NCI-H226 (cell line): Measurements from ENCODE around the gene MRPL14.
A peak's percentile ranks its signal among the peaks of the same experiment; 100 is the strongest.
"Not testable (repeated sequence)": the region's sequence is repeated elsewhere in the genome, so short reads cannot be mapped to it uniquely, and the experiment has no call there.

Source experiments
- DNase-seq: peaks from one replicate; pipeline ENCODE4 v3.0.0-alpha.2; 2015

Gene MRPL14

DNA sequence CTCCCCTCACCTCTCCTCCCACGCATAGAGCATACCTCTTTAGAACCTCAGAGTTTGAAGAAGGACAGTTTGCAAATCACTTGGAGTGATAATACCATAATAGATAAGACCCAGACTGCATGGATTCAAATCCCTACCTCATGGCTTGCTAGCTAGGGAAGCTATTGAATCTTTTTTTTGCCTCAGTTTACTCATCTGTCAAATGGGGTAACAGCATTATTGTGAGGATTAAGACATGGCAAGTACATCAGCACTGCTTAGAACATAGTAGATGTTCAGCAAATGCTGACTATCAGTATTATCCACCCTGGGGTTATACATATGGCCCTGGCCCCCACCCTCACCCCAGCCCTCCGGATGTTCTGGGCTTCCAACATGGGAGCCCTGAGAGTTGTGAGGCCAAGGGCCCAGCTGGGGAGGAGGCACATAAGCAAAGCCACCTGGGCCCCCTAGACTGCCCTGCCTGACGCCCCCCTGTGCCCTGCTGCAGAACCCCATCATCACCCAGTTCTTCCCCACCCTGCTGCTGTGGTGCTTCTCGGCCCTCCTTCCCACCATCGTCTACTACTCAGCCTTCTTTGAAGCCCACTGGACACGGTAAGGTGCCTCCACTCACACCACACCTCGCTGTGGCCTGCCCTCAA is 22.2 kb upstream of the MRPL14 start:
- DNase-seq, result no peak

DNA sequence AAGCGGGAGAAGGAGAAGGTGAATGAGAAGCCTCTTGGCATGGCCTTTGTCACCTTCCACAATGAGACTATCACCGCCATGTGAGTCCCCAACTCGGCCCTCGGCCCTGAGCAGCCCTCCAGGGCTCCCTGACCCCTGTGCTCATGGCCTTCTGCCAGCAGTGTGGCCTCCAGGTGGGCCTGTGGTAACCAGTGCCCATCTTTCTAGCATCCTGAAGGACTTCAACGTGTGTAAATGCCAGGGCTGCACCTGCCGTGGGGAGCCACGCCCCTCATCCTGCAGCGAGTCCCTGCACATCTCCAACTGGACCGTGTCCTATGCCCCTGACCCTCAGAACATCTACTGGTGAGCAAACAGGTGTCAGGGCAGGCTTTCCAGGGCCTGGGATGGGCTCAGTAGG is 21.1 kb upstream of the MRPL14 start:
- no peak for DNase-seq

DNA sequence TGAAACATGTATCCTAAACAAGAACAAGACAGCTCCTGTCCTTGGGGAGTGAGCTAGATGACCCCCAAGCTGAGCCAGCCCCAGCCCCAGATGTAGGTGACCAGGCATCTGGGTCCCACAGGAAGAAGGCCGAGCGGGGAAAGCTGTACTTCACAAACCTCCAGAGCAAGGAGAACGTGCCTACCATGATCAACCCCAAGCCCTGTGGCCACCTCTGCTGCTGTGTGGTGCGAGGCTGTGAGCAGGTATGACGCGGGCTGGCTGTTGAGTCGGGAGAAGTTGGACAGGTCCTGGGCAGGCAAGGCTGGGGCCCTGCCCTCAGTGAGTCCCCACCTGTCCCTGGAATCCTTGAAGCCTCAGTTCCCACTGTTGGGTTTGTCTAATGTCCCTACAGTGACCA is 20.0 kb upstream of the MRPL14 start:
- DNase-seq, result no peak

DNA sequence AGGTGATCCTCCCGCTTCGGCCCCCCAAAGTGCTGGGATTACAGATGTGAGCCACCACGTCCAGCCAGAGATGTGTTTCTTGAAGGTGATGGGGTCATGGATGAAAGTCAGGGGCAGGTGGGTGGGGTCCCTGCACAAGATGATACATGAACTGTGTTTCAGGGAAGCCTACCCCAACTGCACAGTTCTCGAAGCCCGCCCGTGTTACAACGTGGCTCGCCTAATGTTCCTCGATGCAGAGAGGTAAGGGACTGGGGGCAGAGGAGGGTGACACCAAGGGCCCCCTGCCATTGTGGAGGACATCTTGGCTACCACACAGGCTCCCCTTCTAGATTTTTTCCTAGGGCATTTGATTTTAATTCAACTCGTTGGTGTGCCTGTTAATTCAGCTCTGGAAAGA is 19.4 kb upstream of the MRPL14 start:
- no peak for DNase-seq

DNA sequence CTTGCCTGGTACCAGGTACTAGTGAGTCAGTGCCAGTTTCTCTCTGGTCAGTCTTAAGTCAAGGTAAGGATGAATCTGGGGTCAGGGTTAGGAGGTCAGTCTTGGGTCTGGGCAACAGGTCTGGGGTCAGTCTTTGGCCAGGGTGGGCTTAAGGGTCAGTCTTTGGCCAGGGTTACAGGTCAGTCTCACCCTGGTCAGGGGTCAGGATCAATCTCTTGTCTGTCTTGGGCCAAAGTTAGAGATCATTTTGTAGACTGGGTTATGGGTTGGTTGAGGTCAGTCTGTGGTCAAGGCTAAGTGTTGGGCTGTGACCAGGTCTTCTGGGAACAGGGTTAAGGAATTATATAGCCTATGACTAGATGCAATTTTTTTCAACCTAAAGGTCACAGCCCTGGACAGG is 18.6 kb upstream of the MRPL14 start:
- DNase-seq, result no peak

DNA sequence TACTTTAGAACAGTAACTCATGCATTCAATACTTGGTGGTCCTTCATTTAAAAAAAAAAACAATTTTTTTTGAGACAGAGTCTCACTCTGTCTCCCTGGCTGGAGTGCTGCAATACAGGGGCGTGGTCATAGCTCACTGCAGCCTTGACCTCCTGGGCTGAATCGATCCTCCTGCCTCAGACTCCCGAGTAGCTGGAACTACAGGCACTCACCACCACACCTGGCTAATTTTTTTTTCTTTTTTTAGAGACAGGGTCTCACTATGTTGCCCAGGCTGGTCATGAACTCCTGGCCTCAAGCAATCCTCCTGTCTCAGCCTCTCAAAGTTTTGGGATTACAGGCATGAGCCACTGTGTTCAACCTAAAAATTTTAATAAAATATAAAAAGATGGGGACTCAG is 17.3 kb upstream of the MRPL14 start:
- not testable (repeated sequence) for DNase-seq

DNA sequence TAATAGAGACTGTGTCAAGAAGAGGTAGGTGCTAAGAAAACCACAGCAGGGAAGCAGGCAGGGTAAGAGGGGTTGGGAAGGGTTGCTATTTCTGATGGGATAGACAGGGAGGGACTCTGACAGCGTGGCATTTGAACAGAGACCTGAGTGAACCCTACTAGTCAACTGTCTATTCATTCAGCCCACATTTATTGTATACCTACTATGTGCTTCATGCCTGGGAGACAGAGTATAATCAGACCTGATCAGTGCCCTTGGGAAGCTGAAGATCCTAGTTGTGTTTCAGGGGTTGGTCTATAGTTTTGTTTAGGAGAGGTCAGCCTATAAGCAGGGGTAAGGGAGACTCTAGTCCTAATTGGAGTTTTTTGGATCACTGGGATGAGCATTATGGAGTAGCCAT is 16.5 kb upstream of the MRPL14 start:
- DNase-seq, result no peak

DNA sequence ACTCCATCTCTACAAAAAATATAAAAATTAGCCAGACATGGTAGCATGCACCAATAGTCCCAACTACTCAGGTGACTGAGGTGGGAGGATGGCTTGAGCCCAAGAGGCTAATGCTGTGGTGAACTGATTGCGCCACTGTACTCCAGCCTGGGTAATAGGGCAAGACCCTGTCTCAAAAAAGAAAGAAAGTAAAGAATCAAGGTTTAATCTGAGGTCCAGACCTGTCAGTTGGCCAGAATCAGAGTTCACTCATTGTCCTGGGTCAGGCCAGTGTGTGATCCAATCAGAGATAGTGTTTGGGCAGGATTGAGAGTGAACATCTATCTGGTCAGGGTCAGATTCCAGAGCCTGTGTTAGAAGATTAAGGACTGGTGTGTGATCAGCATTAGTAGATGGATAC is 15.6 kb upstream of the MRPL14 start:
- DNase-seq, result no peak

DNA sequence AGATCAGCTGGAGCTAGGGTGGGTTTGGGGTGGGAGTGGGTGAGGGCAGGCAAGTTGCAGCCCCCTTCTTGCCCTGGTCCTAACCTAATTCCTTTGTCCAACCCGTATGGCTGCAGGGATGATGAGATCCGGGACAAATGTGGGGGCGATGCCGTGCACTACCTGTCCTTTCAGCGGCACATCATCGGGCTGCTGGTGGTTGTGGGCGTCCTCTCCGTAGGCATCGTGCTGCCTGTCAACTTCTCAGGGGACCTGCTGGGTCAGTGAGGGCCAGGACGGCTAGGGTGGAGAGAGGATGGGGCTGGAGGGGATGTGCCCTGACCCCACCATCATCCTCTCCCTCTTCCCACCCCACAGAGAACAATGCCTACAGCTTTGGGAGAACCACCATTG is 12.1 kb upstream of the MRPL14 start:
- no peak for DNase-seq

DNA sequence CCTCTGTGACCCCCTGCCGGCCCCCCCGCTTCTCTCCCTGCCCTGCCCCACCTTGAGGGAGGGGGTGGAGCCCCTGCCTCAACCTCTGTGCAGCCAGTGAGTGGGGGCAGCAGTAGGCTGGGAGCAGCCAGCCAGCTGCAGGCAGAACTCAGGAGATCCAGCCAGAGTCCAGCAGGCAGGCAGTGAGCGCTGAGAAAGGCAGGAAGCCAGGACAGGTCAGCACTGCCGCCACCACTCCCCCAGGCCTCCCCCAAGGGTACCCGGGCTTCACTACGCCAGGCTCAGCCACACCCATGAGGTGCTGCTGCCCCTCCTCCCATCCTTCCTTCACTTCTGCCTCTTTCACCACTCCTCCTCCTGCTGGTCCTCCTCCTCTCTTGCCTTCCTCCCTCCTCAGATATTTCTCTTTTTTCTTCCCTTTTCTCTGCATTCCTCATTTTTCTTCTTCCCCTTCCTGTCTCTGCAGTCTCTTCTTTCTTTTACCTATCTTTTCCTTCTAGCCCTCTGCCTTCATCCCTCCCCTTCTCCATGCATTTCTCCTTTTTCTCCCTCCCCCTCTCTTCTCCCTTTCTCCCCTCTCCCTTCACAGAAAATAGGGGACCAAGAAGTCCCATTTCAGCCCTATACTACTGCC is 11.6 kb upstream of the MRPL14 start:
- peak; percentile 81 for DNase-seq

DNA sequence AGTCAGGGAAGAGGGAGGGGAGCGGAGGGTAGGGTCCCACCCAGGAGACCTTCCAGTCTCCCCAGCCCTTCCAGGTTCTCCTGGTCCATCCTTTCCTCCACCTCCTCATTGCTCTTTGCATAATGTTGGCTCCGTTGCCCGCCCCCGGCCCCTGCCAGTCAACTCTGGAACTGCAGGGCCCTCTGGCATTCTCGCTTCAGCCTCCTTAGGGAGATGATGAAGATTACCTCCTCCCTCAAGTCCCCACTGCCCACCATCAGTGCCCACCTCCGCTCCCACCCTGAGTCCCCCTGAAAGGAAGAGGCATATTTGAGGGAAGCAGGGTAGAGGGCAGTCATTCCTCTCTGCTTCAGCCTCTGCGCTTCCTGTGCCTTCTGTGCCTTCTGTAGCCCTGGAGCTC is 8.6 kb upstream of the MRPL14 start:
- DNase-seq, result no peak

DNA sequence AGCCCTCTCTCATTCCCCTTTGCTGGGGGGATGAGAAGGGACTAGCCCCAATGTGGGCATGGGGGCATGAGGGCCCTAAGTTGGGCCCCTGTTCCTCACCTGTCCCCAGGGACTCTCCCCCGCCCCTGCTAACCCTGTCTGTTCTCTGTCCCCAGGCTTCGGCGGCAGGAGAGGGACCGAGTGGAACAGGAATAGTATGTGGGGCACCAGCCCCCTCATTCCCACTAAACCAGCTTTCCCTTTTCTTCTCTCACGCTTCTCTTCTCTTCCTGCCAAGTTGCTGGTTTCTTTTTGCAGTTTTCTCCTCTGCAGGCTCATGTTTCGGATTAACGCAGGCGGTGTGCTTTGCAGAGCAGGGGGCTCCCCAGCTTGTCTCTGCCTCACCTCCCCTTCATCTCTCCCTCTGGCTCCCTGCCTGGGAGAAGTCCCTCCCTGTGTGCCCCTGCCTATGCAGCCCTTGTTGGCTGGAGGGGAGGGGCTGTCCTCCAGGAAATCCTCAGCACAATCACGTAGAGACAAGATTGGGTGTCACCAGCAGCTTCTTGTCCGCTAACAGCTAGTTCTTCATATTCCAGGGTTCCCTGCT is 8.0 kb upstream of the MRPL14 start:
- DNase-seq, result no peak

DNA sequence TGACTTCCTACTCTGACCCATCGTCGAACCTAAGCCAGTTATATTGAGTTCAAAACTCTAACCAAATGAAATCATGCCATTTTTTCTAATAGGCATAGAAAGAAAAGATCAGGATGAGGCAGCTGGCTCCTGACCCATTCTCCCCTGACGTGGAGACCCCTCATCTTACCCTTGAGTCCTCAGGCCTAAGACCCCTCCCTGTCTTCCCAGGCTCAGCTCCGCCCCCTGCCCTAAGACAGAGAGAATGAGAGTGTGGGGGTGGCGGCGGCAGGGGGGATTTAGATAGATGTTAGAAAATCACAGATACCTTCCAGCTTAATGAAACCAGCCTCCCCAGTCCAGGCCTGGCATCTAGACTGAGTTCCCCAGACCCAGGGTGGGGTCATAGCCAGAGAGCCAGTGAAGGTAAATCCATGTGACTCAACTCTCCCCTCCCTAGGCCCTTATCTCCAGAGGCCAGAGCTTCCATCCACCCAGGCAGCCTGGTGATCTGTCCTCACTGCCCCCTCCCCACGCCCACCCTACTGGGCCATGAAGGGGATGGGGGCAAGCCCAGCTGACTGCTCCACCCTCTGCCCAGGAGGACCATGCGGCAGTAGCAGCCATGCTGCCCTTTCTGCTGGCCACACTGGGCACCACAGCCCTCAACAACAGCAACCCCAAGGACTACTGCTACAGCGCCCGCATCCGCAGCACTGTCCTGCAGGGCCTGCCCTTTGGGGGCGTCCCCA is 6.9 kb upstream of the MRPL14 start:
- no peak for DNase-seq

DNA sequence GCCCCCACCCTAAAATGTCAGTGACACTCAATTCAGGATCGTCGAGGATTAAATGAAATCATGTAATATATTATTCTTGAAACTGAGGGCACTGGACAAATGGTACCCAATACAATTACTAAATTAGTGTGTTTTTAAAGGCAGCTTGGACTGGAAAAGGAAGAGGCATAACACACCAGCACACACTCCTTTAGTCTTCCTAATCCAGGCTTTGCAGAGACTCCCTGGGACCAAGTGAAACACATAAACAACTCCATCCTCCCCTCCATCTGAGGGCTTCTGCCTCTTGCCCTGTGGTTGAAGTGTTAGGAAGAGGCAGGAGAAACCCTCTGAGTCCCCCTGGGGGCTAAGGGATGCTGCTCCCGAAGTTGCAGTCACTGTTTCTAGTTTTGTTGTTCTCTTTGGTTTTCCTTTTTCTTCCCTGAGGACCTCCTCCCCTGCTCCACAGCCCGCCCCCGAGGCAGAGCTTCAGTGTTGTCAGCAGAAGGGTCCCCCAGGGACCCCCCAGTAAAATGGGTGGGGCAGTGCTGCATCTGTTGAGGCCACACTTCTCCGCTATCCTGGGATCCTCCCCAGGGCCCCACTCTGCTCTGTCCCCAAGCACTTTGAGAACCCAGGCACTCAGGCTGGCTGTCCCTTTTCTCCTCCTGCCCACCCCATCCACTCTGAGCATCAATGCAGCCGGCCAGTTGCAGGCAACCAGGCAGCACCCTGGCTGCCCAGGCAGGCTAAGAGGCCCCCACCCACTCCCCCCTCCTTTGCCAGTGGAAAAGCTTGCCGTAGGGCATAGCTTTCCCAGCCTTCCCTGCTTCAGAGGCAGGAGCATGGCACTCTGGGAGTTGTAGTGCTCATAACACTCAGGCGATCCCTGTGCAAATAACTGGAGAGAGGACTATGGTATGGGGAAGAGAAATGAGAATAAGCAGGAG is 6.0 kb upstream of the MRPL14 start:
- peak; percentile 33 for DNase-seq

DNA sequence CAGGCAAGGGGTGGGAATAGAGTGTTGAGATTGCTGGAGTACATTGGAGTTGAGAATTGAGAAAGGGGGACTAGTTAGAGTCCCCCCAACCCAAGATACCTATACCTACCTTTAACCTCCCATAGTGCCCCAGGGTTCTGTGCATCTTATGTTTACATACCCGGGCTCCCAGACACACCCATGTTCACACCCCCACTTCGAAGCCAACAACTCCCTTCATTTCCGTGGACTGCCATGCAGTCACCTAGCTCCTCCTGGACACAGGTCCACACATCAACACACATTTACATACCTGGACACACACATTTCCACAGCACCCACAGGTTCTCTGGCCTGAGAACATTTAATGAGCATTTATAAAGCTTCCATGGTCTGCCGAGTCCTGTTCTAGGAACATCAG is 5.2 kb upstream of the MRPL14 start:
- DNase-seq, result no peak

DNA sequence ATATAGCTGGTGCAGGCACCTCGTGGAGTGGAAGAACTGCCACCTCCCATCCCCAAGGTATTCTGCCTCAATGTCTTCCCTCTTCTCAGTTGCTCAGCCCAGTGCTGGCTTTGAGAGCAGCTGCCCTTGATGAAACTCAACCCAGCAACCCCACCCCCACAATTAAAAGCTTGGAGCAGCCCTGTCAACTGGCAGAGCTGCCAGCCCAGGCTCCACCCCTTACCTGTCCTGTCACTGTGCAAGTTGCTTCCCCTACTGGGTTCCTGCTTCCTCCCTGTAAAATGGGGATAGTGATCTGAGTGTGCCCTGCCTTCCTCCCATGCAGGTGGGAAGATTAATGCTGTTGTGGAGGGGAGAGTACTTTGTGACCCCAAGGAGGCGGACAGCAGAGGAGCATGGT is 4.6 kb upstream of the MRPL14 start:
- DNase-seq, result no peak

DNA sequence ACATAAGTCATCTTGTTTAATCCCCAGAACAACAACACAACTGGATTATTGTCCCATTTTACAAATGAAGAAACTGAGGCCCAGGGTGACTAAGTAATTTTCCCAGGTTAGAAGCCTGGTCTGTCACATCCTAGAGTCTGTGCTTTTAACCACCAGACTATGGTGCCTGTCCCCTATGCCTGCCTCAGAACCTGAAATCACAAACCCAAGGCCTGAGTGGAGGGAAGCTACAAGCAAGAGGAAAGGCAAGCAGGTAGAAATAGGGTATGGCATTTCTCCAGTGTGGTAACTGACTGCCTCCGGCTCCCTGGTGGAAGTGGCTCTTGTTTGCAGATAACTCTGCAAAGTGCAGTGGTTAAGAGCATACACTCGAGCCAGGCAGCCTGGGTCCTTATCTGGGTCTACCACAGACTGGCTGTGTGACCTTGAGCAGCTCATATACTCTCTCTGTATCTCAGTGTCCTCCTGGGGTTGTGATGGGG is 2.6 kb upstream of the MRPL14 start:
- no peak for DNase-seq

DNA sequence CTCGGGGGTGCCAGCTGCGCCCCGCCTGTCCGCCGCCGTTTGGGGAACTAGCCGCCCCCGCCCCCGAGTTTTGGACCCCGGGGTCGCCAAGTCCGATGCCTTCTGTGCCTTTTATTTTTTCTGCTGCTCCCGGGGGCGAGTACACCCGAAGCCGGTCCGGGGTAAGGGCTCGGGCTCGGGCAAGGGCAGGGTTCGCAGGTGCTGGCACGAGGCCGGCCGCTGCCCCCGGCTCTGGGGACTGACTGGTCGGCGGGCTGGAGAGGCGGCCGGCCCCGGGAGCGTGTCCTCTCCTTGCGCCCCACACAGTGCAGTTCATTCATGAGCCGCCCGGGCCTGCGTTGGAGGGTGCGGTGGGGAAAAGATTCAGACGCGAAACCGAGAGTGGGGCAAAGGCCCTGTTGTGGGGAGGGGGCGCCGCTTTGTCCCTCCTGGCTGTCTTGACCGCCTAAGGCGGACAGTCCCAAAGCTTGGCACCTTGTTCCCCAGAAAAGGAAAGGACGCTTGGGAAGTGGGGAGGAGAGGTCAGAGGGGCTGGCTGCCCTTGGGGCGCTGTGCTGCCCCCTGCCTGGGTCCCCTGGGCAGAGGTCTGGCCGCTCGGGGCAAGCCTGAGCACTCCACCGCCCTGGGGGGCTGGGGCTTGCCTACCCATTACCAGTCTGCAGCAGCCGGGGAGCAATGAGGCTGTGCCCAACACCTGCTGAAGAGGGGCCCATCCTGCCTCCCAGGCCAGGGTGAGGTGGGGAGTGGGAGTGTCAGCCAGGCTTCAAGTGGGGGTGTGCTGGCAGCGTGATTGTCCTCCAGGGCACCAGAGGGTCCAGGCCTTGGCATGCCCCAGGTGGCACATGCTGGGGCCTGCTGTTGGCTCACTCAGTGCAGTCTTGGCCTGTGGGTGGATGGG is 1.0 kb upstream of the MRPL14 start:
- DNase-seq, result no peak

DNA sequence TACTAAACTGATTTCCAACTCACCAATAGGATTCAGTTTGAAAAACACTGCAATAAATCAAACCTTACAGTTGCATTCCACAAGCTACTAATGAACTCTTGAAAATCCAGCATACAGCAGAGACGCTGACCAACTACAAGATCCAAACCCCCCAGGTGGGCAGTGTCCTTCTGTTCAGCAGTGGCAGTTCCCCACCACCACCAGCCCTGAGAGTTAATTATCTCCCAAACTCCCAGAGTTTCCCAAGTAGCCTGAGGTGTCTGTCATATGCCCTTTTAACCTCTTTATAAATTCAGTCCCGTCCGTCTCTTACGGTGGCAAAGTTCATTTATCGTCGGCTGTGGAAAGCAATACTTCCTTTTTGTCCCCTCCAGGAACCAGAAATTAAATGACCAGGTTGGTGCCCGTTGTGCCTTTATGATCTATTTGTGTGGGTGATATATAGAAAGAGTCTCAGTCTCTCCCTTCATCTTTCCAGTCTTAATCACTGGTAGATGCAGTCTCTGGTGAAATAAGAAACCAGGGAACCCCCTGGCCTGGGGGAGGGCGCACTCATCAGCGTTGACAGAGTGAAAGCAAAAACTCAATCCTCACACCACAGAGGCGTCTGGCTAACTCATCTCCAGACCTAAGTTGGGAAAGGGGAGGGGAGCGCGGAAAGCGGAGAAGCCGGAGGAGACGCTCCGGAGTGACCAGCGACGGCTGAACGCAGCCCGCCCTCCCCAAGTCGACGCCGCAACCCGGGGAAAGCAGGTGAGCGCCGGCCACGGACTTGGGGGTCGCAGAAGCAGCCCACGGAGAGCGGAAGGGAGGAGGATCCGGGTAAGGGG is 717 bp downstream of the MRPL14 start:
- DNase-seq, result peak; percentile 72

DNA sequence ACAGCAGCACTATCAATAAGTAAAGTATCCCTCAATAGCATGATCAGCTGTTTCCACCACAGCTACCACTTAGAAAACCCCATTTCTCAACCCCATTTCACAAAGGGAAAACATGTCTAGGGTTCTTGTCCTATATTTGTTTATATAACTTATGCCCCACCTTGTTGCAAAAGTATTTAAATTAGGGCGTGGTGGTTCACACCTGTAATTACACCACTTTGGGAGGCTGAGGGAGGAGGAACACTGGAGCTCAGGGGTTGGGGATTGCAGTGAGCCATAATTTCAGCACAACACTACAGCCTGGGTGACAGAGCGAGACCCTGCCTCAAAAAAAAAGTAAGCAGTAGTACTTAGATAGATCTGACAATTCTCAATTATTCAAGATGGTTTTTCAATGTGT is 3.7 kb downstream of the MRPL14 start:
- DNase-seq, result no peak

DNA sequence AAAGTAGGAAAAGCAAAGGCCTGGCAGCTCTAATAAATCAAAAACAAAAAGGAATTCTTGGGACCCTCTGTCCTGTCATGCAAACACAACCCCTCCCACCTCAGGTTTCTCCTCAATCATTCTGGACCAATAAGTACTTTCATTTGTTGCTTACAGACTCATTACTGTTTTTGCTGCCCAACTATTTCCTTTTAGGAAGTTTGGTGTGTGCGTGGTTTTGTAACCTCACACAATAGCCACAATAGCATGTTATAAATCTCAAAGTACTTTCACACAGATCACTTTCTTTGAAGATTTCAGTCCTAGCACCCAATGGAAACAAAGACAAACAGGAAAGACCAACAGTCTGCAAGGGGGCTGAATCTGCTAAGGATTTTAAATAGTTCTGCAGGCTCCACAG is 4.5 kb downstream of the MRPL14 start:
- no peak for DNase-seq
